B cell (primary cell): Measurements from ENCODE around the gene CSNK1E. TPM values are rescaled to one million over a fixed set of nuclear protein-coding genes. Genes with fewer than 3 reads are reported as not detected.

Experiments used
- ATAC-seq: fragments of 200-7000 bp; cut with Tn5 transposase; one replicate; pipeline ENCODE4 v1.10.0; 2021; ENCODE audit warnings: low read depth, mild to moderate bottlenecking, moderate number of reproducible peaks, moderate library complexity
- CTCF ChIA-PET: fragments of 350-600 bp; sonication (Branson Sonifier 250); formaldehyde crosslinking; loops from one replicate; lab custom pipeline; 2021; ENCODE audit warnings: antibody characterized with exemption, inconsistent platforms; lab: Charles Lee
- POLR2A ChIA-PET: fragments of 350-600 bp; sonication (Branson Sonifier 250); formaldehyde crosslinking; loops from one replicate; lab custom pipeline; 2021; ENCODE audit warnings: antibody characterized with exemption; lab: Charles Lee
- DNase-seq: peaks from one replicate; pipeline ENCODE4 v3.0.0; 2013
- H2AFZ ChIP-seq: 2 replicates; pipeline ENCODE4 v1.6.1; 2012; ENCODE audit warnings: mild to moderate bottlenecking, low read depth, low read length; ENCODE audit not compliant: insufficient read depth, poor library complexity, severe bottlenecking
- H3K27ac ChIP-seq, 2 donors: 1 replicate in 1 of 2; 2 replicates in 1 of 2; pipeline ENCODE4 v1.5.1; 2012 to 2013; ENCODE audit warnings: low read length in 2 of 2, mild to moderate bottlenecking in 2 of 2, moderate library complexity in 1 of 2
- H3K27me3 ChIP-seq, 4 experiments: fragments of 200-600 bp in 1 of 4; sonication (generic) in 1 of 4; replicated peaks in 1 of 4; 1 replicate in 2 of 4; 2 replicates in 2 of 4; pipeline versions ENCODE4 v1.6.1 to v1.7.0; 2013 to 2016; ENCODE audit warnings: low read length in 3 of 4, mild to moderate bottlenecking in 2 of 4, mixed read lengths in 1 of 4, moderate library complexity in 1 of 4; ENCODE audit not compliant: insufficient read depth in 4 of 4, control insufficient read depth in 3 of 4; ENCODE audit errors: control extremely low read depth in 1 of 4
- H3K36me3 ChIP-seq, 2 experiments: replicated peaks in 1 of 2; 1 replicate in 1 of 2; 2 replicates in 1 of 2; pipeline versions ENCODE4 v1.6.1 to v1.7.1; 2013; ENCODE audit warnings: low read length in 1 of 2; ENCODE audit not compliant: insufficient read depth in 2 of 2, control insufficient read depth in 1 of 2; ENCODE audit errors: control extremely low read depth in 1 of 2, extremely low read depth in 1 of 2
- H3K4me1 ChIP-seq, 2 donors: fragments of 200-600 bp in 1 of 2; sonication (generic) in 1 of 2; 1 replicate in 1 of 2; 2 replicates in 1 of 2; pipeline versions ENCODE4 v1.5.1 to v1.6.1; 2013 to 2017; ENCODE audit warnings: low read length in 2 of 2; ENCODE audit not compliant: control insufficient read depth in 2 of 2, insufficient read depth in 2 of 2
- H3K4me2 ChIP-seq: replicated peaks from 2 replicates; pipeline ENCODE3; 2012; ENCODE audit warnings: mild to moderate bottlenecking, low read depth, low read length; ENCODE audit not compliant: poor library complexity, severe bottlenecking
- H3K4me3 ChIP-seq, 5 experiments: fragments of 200-600 bp in 1 of 5; sonication (generic) in 1 of 5; 1 replicate in 3 of 5; 2 replicates in 2 of 5; pipeline versions ENCODE4 v1.5.1 to v1.7.0; 2011 to 2016; ENCODE audit warnings: low read length in 4 of 5, mild to moderate bottlenecking in 4 of 5, low read depth in 2 of 5, control low read depth in 1 of 5, moderate library complexity in 1 of 5; ENCODE audit not compliant: insufficient read depth in 1 of 5; ENCODE audit errors: control extremely low read depth in 1 of 5, extremely low read depth in 1 of 5
- H3K79me2 ChIP-seq: fragments of 200-600 bp; sonication (generic); one replicate; pipeline ENCODE4 v1.6.0; 2016; ENCODE audit warnings: low read length; ENCODE audit not compliant: control insufficient read depth, insufficient read depth
- H3K9ac ChIP-seq: fragments of 200-600 bp; sonication (generic); 2 replicates; pipeline ENCODE4 v1.6.1; 2017; ENCODE audit warnings: mild to moderate bottlenecking, low read length, moderate library complexity
- H3K9me3 ChIP-seq, 3 donors: one replicate each; pipeline versions ENCODE4 v1.6.1 to v1.7.1; 2013; ENCODE audit warnings: low read length in 2 of 3; ENCODE audit not compliant: control insufficient read depth in 2 of 3, insufficient read depth in 1 of 3; ENCODE audit errors: control extremely low read depth in 1 of 3
- H4K20me1 ChIP-seq: 2 replicates; pipeline ENCODE4 v1.6.0; 2012; ENCODE audit warnings: mild to moderate bottlenecking, low read length; ENCODE audit not compliant: insufficient read depth, control insufficient read depth, poor library complexity, severe bottlenecking
- H3K27ac Mint-ChIP-seq: one replicate; pipeline ENCODE4 v1.8.0; 2021; ENCODE audit warnings: mixed read lengths
- H3K27me3 Mint-ChIP-seq: one replicate; pipeline ENCODE4 v1.8.0; 2021; ENCODE audit warnings: mixed read lengths
- H3K4me1 Mint-ChIP-seq: one replicate; pipeline ENCODE4 v1.8.0; 2021; ENCODE audit warnings: mixed read lengths
- H3K4me3 Mint-ChIP-seq: one replicate; pipeline ENCODE4 v1.8.0; 2021; ENCODE audit warnings: mixed read lengths
- H3K9me3 Mint-ChIP-seq: one replicate; pipeline ENCODE4 v1.8.0; 2022; ENCODE audit warnings: mixed read lengths; ENCODE audit not compliant: insufficient read depth
- EZH2 ChIP-seq: IDR thresholded peaks from 2 replicates; pipeline ENCODE4 v1.6.1; 2012; ENCODE audit warnings: borderline replicate concordance, low read depth, mild to moderate bottlenecking, moderate library complexity, low read length; ENCODE audit not compliant: insufficient read depth, poor library complexity, severe bottlenecking
- WGBS: methylation state at CpG from one replicate; pipeline ENCODE4 v1.1.5; 2013; ENCODE audit warnings: missing lambda C conversion rate; ENCODE audit not compliant: insufficient coverage; 5-methylcytosine and 5-hydroxymethylcytosine counted together
- intact Hi-C: fragments of 100-400 bp; cut with micrococcal nuclease; formaldehyde crosslinking; loops from one replicate; pipeline ENCODE4 v1.10.0; 2022
- polyA plus RNA-seq: library from polyadenylated mRNA; depleted of rRNA; stranded (reverse); fragments of >200 nt; gene quantifications from 2 replicates; pipeline ENCODE4 v1.2.3, GENCODE V29; 2012
- total RNA-seq, 2 donors: library from RNA; stranded (reverse); fragments of 120-200 nt in 1 of 2; gene quantifications; 1 replicate in 1 of 2; 2 replicates in 1 of 2; pipeline versions ENCODE4 v1.2.3 to v1.2.4, GENCODE V29; 2013 to 2022
- TF ChIP-seq, protein P1 (sequence below): fragments of 200-600 bp; IDR thresholded peaks from one replicate; pipeline ENCODE4 v1.8.0; 2022; ENCODE audit warnings: antibody characterized with exemption, mild to moderate bottlenecking

Gene CSNK1E
- total and polyA plus RNA-seq, 2 donors (not counting 1 experiment from before 2014, with no cell fraction given): 113 to 133 TPM

DNA sequence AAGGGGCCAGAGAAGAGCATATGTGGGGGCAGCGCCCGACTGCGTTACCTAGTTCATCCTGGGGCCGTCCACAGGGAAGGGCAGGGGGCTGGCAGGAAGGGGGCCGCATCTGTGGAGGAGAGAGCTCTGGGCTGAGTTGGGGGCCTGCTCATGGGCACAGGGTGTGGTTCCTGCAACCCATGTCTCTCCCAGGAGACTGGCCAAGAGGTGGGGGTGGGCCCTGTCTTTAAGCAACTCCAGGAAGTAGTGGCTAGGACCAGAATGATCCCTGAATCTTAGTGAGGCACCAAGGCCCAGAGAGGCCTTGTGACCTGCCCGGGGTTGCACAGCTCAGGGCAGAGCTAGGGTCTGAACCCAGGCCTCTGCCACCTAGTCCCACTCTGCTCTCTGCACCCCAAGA, 21.9 kb downstream of the CSNK1E start:
- H3K27ac Mint-ChIP-seq: no peak overlapping the region
- ATAC-seq: no peak
- Histone ChIP-seq H3K79me2 (no peaks in the 10 kb centered on the region), H3K36me3 (peaks cover 0 to 65% of the 10 kb centered on the region in 2 experiments), H4K20me1 (no peaks in the 10 kb centered on the region), H3K9ac (no peak overlapping the region), H3K4me2 (no peak overlapping the region), H2AFZ (no peak overlapping the region), H3K4me1 (no peaks in the 10 kb centered on the region), H3K4me3 (no peak overlapping the region), H3K27me3 (no peaks in the 10 kb centered on the region), H3K27ac (no peak overlapping the region), H3K9me3 (no peaks in the 10 kb centered on the region)
- DNase-seq: no peak
- no peak for TF ChIP-seq EZH2
- TF ChIP-seq, protein P1, sequence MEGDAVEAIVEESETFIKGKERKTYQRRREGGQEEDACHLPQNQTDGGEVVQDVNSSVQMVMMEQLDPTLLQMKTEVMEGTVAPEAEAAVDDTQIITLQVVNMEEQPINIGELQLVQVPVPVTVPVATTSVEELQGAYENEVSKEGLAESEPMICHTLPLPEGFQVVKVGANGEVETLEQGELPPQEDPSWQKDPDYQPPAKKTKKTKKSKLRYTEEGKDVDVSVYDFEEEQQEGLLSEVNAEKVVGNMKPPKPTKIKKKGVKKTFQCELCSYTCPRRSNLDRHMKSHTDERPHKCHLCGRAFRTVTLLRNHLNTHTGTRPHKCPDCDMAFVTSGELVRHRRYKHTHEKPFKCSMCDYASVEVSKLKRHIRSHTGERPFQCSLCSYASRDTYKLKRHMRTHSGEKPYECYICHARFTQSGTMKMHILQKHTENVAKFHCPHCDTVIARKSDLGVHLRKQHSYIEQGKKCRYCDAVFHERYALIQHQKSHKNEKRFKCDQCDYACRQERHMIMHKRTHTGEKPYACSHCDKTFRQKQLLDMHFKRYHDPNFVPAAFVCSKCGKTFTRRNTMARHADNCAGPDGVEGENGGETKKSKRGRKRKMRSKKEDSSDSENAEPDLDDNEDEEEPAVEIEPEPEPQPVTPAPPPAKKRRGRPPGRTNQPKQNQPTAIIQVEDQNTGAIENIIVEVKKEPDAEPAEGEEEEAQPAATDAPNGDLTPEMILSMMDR: no peak
- H3K27me3 Mint-ChIP-seq: no peaks in the 10 kb centered on the region
- 88% methylated on average over 6 of the region's 6 CpGs for WGBS
- intact Hi-C loops: no loop called here
- ChIA-PET POLR2A (no interaction called here), CTCF (no interaction called here)
- no peaks in the 10 kb centered on the region for H3K9me3 Mint-ChIP-seq
- no peaks in the 10 kb centered on the region for H3K4me1 Mint-ChIP-seq
- no peak overlapping the region for H3K4me3 Mint-ChIP-seq

DNA sequence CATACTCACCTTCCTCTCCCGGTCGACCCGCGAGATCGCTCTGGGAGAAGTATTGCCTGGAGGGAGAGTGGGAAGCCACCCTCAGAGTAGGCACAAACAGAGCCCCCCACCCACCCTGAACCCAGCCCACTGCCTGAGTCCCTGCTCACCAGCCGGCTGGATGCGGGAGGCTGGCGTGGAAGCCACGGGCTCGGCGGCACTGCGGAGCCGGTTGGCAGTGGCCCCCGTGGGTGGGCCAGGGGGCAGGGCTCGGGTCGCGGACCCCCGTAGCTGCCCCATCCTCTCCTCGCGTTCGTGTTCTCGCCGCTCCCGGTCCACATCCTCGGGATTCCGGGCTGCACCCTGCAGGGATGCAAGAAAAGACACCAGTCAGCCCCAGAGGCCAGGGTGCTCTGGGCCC, 23.0 kb downstream of the CSNK1E start:
- Histone ChIP-seq H3K9me3 (no peaks in the 10 kb centered on the region), H3K79me2 (no peaks in the 10 kb centered on the region), H3K27ac (no peak overlapping the region), H4K20me1 (no peaks in the 10 kb centered on the region), H3K27me3 (no peaks in the 10 kb centered on the region), H3K9ac (no peak overlapping the region), H2AFZ (no peak overlapping the region), H3K4me3 (no peak overlapping the region), H3K36me3 (peaks cover 0 to 55% of the 10 kb centered on the region in 2 experiments), H3K4me2 (no peak overlapping the region), H3K4me1 (no peaks in the 10 kb centered on the region)
- Mint-ChIP-seq H3K4me1 (no peaks in the 10 kb centered on the region), H3K9me3 (no peaks in the 10 kb centered on the region), H3K4me3 (no peak overlapping the region), H3K27ac (no peak overlapping the region), H3K27me3 (no peaks in the 10 kb centered on the region)
- DNase-seq (no peak), ATAC-seq (no peak)
- TF ChIP-seq, protein P1: no peak
- no peak for TF ChIP-seq EZH2
- ChIA-PET CTCF (no interaction called here), POLR2A (interaction anchor here (0.5 kb wide), 1 partner anchor 22 kb away, joined by 5 read pairs; no protein-coding TSS in a partner anchor)
- intact Hi-C loops: no loop called here
- WGBS: 98% methylated on average over 21 of the region's 26 CpGs
